IMR-90 (cell line): ENCODE data around the gene COL9A3.

ENCODE experiments used
- CTCF ChIP-seq: conservative IDR thresholded peaks from 2 replicates; pipeline ENCODE4 v1.5.1; 2012; ENCODE audit warnings: mild to moderate bottlenecking, low read depth, low read length, improper control_type of control experiment
- SMC3 ChIP-seq: fragments of 150-350 bp; IDR thresholded peaks from 2 replicates; pipeline ENCODE4 v1.6.1; 2016; ENCODE audit warnings: low read depth, mild to moderate bottlenecking, antibody characterized with exemption, low read length, moderate library complexity

- TF ChIP-seq CTCF (peak; percentile 99), SMC3 (peak; percentile 99)
Observed at GRCh38 chr20:62791301-62792181, 25.3 kb upstream of the COL9A3 start.
